H9 (cell line): Measurements from ENCODE around the gene GTF2H4. TPM values are rescaled to one million over a fixed set of nuclear protein-coding genes. Genes with fewer than 3 reads are reported as not detected.
A peak's percentile ranks its signal among the peaks of the same experiment; 100 is the strongest.

Experiments used
- DNase-seq: peaks from one replicate; pipeline ENCODE4 v3.0.0-alpha.2; 2017
- H2AFZ ChIP-seq: one replicate; pipeline ENCODE4 v1.6.1; 2013; ENCODE audit warnings: mild to moderate bottlenecking, low read length, control low read depth, moderate library complexity
- H2AK5ac ChIP-seq: 2 replicates; pipeline ENCODE4 v1.6.1; 2013; ENCODE audit warnings: low read length, control low read depth, mixed read lengths; ENCODE audit not compliant: insufficient read length
- H2BK120ac ChIP-seq: one replicate; pipeline ENCODE4 v1.6.1; 2013; ENCODE audit warnings: low read depth, mild to moderate bottlenecking, low read length, control low read depth, inconsistent platforms; ENCODE audit not compliant: poor library complexity, severe bottlenecking
- H2BK12ac ChIP-seq: 2 replicates; pipeline ENCODE4 v1.6.1; 2013; ENCODE audit warnings: low read length, control low read depth, mixed read lengths, low read depth; ENCODE audit not compliant: insufficient read length
- H2BK15ac ChIP-seq: 2 replicates; pipeline ENCODE4 v1.6.1; 2013; ENCODE audit warnings: low read depth, low read length, control low read depth
- H2BK20ac ChIP-seq: one replicate; pipeline ENCODE4 v1.6.1; 2013; ENCODE audit warnings: low read depth, mild to moderate bottlenecking, low read length, control low read depth, inconsistent platforms; ENCODE audit not compliant: poor library complexity, severe bottlenecking
- H2BK5ac ChIP-seq: 2 replicates; pipeline ENCODE4 v1.6.1; 2013; ENCODE audit warnings: low read length, control low read depth, mixed read lengths; ENCODE audit not compliant: insufficient read length
- H3K14ac ChIP-seq: 2 replicates; pipeline ENCODE4 v1.6.1; 2013; ENCODE audit warnings: low read length, control low read depth; ENCODE audit not compliant: insufficient read depth
- H3K18ac ChIP-seq: 2 replicates; pipeline ENCODE4 v1.6.1; 2013; ENCODE audit warnings: low read depth, mild to moderate bottlenecking, mixed read lengths, low read length, control low read depth; ENCODE audit not compliant: insufficient read length
- H3K23ac ChIP-seq: 2 replicates; pipeline ENCODE4 v1.6.1; 2013; ENCODE audit warnings: low read length, control low read depth, mixed read lengths, low read depth; ENCODE audit not compliant: insufficient read length
- H3K23me2 ChIP-seq: 2 replicates; pipeline ENCODE4 v1.6.1; 2013; ENCODE audit warnings: low read depth, mild to moderate bottlenecking, mixed read lengths, low read length, control low read depth; ENCODE audit not compliant: insufficient read length, poor library complexity, severe bottlenecking
- H3K27ac ChIP-seq: 2 replicates; pipeline ENCODE4 v1.5.1; 2013; ENCODE audit warnings: low read length, control low read depth, mixed read lengths, low read depth; ENCODE audit not compliant: insufficient read length
- H3K27me3 ChIP-seq: 2 replicates; pipeline ENCODE4 v1.6.1; 2013; ENCODE audit warnings: low read length, control low read depth, inconsistent platforms; ENCODE audit not compliant: insufficient read depth
- H3K4ac ChIP-seq: 2 replicates; pipeline ENCODE4 v1.6.1; 2013; ENCODE audit warnings: low read depth, mild to moderate bottlenecking, control low read depth, inconsistent platforms, low read length, moderate library complexity
- H3K4me1 ChIP-seq: 2 replicates; pipeline ENCODE4 v1.6.1; 2013; ENCODE audit warnings: low read length, control low read depth, inconsistent platforms; ENCODE audit not compliant: insufficient read depth
- H3K4me2 ChIP-seq: 2 replicates; pipeline ENCODE4 v1.6.1; 2013; ENCODE audit warnings: low read length, control low read depth, mixed read lengths; ENCODE audit not compliant: insufficient read length, insufficient read depth
- H3K56ac ChIP-seq: 2 replicates; pipeline ENCODE4 v1.6.1; 2013; ENCODE audit warnings: low read depth, mild to moderate bottlenecking, mixed read lengths, low read length, control low read depth; ENCODE audit not compliant: insufficient read length
- H3K79me1 ChIP-seq: 2 replicates; pipeline ENCODE4 v1.6.1; 2013; ENCODE audit warnings: low read depth, mild to moderate bottlenecking, moderate library complexity, low read length, control low read depth, inconsistent platforms; ENCODE audit not compliant: insufficient read depth, poor library complexity, severe bottlenecking
- H3K79me2 ChIP-seq: 2 replicates; pipeline ENCODE4 v1.6.1; 2013; ENCODE audit warnings: low read length, control low read depth, inconsistent platforms; ENCODE audit not compliant: insufficient read depth
- H3K9ac ChIP-seq: 2 replicates; pipeline ENCODE4 v1.6.1; 2013; ENCODE audit warnings: low read length, control low read depth, mixed read lengths; ENCODE audit not compliant: insufficient read length; ENCODE audit errors: extremely low read depth
- H3K9me3 ChIP-seq: one replicate; pipeline ENCODE4 v1.6.1; 2013; ENCODE audit warnings: low read depth, low read length, inconsistent platforms; ENCODE audit not compliant: control insufficient read depth
- H3T11ph ChIP-seq: one replicate; pipeline ENCODE4 v1.6.1; 2013; ENCODE audit warnings: mild to moderate bottlenecking, low read length, control low read depth, inconsistent platforms
- H4K20me1 ChIP-seq: one replicate; pipeline ENCODE4 v1.6.1; 2013; ENCODE audit not compliant: control insufficient read depth, insufficient read length, insufficient read depth
- H4K5ac ChIP-seq: 2 replicates; pipeline ENCODE4 v1.6.1; 2013; ENCODE audit warnings: low read depth, mild to moderate bottlenecking, mixed read lengths, low read length, control low read depth; ENCODE audit not compliant: insufficient read length
- H4K8ac ChIP-seq: replicated peaks from 2 replicates; pipeline ENCODE4 v1.6.1; 2013; ENCODE audit warnings: low read length, control low read depth, mixed read lengths, low read depth; ENCODE audit not compliant: insufficient read length
- H4K91ac ChIP-seq: 2 replicates; pipeline ENCODE4 v1.6.1; 2013; ENCODE audit warnings: low read depth, mild to moderate bottlenecking, moderate library complexity, mixed read lengths, low read length, control low read depth; ENCODE audit not compliant: insufficient read length
- H3K27ac Mint-ChIP-seq, 3 experiments: 2 replicates in 2 of 3; 3 replicates in 1 of 3; pipeline ENCODE4 v1.8.0; 2020 to 2021; ENCODE audit warnings: mixed read lengths in 3 of 3, mild to moderate bottlenecking in 1 of 3, moderate library complexity in 1 of 3
- H3K27me3 Mint-ChIP-seq: 2 replicates; pipeline ENCODE4 v1.8.0; 2021; ENCODE audit warnings: low read depth, mild to moderate bottlenecking, moderate library complexity, mixed read lengths
- H3K36me3 Mint-ChIP-seq, 3 experiments: 2 replicates in 2 of 3; 3 replicates in 1 of 3; pipeline ENCODE4 v1.8.0; 2020 to 2021; ENCODE audit warnings: low read depth in 3 of 3, mixed read lengths in 3 of 3; ENCODE audit not compliant: insufficient read depth in 1 of 3
- H3K4me1 Mint-ChIP-seq, 2 experiments: 2 replicates each; pipeline ENCODE4 v1.8.0; 2020; ENCODE audit warnings: mixed read lengths in 2 of 2
- H3K4me3 Mint-ChIP-seq, 2 experiments: 2 replicates in 1 of 2; 3 replicates in 1 of 2; pipeline ENCODE4 v1.8.0; 2020 to 2021; ENCODE audit warnings: mild to moderate bottlenecking in 2 of 2, mixed read lengths in 2 of 2, moderate library complexity in 1 of 2
- H3K9me3 Mint-ChIP-seq, 2 experiments: 2 replicates in 1 of 2; 3 replicates in 1 of 2; pipeline ENCODE4 v1.8.0; 2020; ENCODE audit warnings: mild to moderate bottlenecking in 2 of 2, mixed read lengths in 2 of 2, moderate library complexity in 1 of 2
- WGBS: extraction: QIAGEN DNeasy Blood & Tissue Kit; methylation state at CpG from one replicate; pipeline ENCODE4 v1.1.7; 2013; ENCODE audit warnings: missing lambda C conversion rate, low lambda C conversion rate, mixed read lengths; ENCODE audit not compliant: insufficient read length; ENCODE audit errors: extremely low coverage; 5-methylcytosine and 5-hydroxymethylcytosine counted together
- total RNA-seq: library from RNA; stranded (reverse); gene quantifications from 2 replicates; pipeline ENCODE4 v1.2.1, GENCODE V29; 2021
- TF ChIP-seq, protein P1 (sequence below): fragments of 200-600 bp; sonication (generic); conservative IDR thresholded peaks from 3 replicates; pipeline ENCODE4 v1.8.0; 2021; ENCODE audit warnings: antibody characterized with exemption, mild to moderate bottlenecking

Gene GTF2H4
- total RNA-seq, 1 experiment from 2014 or later, result 60.8 TPM

DNA sequence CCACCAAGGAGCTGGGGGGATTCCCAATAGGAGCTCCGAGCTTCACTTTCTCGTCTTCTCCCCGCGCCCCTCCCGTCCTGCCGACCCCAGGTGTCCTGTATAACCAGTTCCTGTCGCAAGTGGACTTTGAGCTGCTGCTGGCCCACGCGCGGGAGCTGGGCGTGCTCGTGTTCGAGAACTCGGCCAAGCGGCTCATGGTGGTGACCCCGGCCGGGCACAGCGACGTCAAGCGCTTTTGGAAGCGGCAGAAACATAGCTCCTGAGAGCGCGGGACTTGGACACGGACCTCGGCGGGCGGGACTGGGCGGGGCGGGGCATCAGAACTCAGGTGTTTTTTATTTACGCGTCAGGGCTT lies 5.7 kb downstream of the GTF2H4 start:
- Histone ChIP-seq H3K56ac (no peak overlapping the region), H2BK120ac (no peak overlapping the region), H3K27me3 (no peaks in the 10 kb centered on the region), H3K27ac (no peak overlapping the region), H3K4me1 (peaks cover 2% of the 10 kb centered on the region; the same call in 1 of the 2 replicates), H3K18ac (no peak overlapping the region), H2BK15ac (no peak overlapping the region), H3K14ac (peak overlapping the region; percentile 42; the same call in 1 of the 2 replicates), H2BK5ac (no peak overlapping the region), H4K5ac (no peak overlapping the region), H3K79me1 (no peaks in the 10 kb centered on the region), H2BK20ac (no peak overlapping the region), H2AK5ac (no peak overlapping the region), H3K9me3 (no peaks in the 10 kb centered on the region), H3T11ph (no peak overlapping the region), H3K79me2 (no peaks in the 10 kb centered on the region; the same call in 1 of the 2 replicates), H2AFZ (no peak overlapping the region), H4K91ac (no peak overlapping the region), H2BK12ac (no peak overlapping the region), H3K23ac (no peak overlapping the region), H3K4ac (no peak overlapping the region), H4K8ac (no peak overlapping the region), H4K20me1 (no peaks in the 10 kb centered on the region), H3K9ac (no peak overlapping the region), H3K4me2 (peak overlapping the region; percentile 78), H3K23me2 (peaks cover 11% of the 10 kb centered on the region)
- peaks cover 38 to 76% (median 74%) of the 10 kb centered on the region in 3 experiments for H3K36me3 Mint-ChIP-seq
- H3K27me3 Mint-ChIP-seq, result no peaks in the 10 kb centered on the region; the same call in 1 of the 2 replicates
- no peak for DNase-seq
- H3K4me3 Mint-ChIP-seq, result peak overlapping the region; percentile 82 to 93
- peaks cover 27 to 31% of the 10 kb centered on the region in 2 experiments for H3K4me1 Mint-ChIP-seq
- TF ChIP-seq, protein P1, sequence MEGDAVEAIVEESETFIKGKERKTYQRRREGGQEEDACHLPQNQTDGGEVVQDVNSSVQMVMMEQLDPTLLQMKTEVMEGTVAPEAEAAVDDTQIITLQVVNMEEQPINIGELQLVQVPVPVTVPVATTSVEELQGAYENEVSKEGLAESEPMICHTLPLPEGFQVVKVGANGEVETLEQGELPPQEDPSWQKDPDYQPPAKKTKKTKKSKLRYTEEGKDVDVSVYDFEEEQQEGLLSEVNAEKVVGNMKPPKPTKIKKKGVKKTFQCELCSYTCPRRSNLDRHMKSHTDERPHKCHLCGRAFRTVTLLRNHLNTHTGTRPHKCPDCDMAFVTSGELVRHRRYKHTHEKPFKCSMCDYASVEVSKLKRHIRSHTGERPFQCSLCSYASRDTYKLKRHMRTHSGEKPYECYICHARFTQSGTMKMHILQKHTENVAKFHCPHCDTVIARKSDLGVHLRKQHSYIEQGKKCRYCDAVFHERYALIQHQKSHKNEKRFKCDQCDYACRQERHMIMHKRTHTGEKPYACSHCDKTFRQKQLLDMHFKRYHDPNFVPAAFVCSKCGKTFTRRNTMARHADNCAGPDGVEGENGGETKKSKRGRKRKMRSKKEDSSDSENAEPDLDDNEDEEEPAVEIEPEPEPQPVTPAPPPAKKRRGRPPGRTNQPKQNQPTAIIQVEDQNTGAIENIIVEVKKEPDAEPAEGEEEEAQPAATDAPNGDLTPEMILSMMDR, result no peak
- no CpG with 5 or more reads among the region's 31 CpGs for WGBS
- H3K27ac Mint-ChIP-seq, result peak overlapping the region in 2 of 3 experiments; percentile 18 to 81; a peak in 2 of 7 replicates
- no peaks in the 10 kb centered on the region for H3K9me3 Mint-ChIP-seq
